ENCODE results near the gene LYPD1.

Gene LYPD1

DNA sequence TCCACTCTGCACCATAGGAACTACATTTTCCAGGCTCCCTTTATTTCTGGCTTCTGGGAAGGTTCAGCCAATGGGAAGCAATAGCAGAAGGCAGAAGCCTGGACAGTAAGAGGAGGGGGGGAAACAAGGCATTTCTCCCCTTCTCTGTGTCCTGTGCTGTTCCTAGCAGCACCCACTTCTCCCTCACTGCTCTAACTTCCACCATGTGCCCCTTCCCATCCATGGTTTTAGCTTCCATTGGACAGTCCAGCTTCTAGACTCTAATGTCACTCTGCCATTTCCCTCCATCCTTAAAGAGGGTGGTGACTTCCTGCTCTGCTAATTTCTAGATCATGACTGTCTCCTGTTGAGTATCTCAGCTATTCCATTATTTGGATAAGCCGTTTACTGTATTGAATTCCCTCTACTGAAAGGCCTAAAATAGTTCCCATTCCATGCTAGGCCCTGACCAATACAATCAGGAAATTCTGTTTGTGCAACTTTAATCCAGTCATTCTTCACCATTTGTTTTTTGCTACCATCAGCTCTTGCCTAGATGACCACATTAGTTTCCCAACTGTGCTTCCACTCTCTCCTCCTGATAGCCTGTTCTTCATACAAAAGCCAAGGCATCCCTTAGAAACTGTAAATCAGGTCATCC is 20.8 kb upstream of the LYPD1 start:
- no peak for TF ChIP-seq RAD21 (IDR thresholded peaks at IDR 0.05; ENCODE audit: low read depth)

DNA sequence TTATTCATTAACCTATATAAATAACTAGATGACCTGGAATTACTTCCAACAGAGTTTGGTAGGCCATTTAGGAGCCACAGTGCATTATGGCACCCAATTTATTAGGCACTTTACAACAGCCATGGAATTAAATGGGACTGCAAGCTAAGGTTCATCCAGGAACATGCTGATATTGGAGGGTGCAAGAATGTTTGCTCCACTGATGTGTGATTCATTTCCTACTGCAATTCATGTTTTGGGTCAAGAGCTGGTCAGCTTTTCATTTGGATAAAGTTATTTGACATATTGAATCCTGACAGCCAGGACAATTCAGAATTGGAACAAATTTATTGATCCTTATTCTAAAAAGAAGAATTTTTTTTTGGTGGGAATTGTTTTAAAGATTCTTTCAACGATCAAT is 11.8 kb upstream of the LYPD1 start:
- TF ChIP-seq, protein P1, sequence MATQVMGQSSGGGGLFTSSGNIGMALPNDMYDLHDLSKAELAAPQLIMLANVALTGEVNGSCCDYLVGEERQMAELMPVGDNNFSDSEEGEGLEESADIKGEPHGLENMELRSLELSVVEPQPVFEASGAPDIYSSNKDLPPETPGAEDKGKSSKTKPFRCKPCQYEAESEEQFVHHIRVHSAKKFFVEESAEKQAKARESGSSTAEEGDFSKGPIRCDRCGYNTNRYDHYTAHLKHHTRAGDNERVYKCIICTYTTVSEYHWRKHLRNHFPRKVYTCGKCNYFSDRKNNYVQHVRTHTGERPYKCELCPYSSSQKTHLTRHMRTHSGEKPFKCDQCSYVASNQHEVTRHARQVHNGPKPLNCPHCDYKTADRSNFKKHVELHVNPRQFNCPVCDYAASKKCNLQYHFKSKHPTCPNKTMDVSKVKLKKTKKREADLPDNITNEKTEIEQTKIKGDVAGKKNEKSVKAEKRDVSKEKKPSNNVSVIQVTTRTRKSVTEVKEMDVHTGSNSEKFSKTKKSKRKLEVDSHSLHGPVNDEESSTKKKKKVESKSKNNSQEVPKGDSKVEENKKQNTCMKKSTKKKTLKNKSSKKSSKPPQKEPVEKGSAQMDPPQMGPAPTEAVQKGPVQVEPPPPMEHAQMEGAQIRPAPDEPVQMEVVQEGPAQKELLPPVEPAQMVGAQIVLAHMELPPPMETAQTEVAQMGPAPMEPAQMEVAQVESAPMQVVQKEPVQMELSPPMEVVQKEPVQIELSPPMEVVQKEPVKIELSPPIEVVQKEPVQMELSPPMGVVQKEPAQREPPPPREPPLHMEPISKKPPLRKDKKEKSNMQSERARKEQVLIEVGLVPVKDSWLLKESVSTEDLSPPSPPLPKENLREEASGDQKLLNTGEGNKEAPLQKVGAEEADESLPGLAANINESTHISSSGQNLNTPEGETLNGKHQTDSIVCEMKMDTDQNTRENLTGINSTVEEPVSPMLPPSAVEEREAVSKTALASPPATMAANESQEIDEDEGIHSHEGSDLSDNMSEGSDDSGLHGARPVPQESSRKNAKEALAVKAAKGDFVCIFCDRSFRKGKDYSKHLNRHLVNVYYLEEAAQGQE (IDR thresholded peaks at IDR 0.05; ENCODE audit: low read depth), result no peak
- no peak for TF ChIP-seq YY1 (IDR thresholded peaks at IDR 0.05; ENCODE audit: low read depth)
- no peak for TF ChIP-seq FOXM1 (IDR thresholded peaks at IDR 0.05; ENCODE audit: borderline replicate concordance, low read depth)
- TF ChIP-seq CEBPB (IDR thresholded peaks at IDR 0.05), result no peak
- TF ChIP-seq RAD21 (IDR thresholded peaks at IDR 0.05; ENCODE audit: low read depth), result no peak
- TF ChIP-seq TAF1 (IDR thresholded peaks at IDR 0.05; ENCODE audit: low read depth), result no peak
- TF ChIP-seq TEAD4 (IDR thresholded peaks at IDR 0.05), result no peak
- no peak for TF ChIP-seq EP300 (IDR thresholded peaks at IDR 0.05; ENCODE audit: borderline replicate concordance)
- no peak for TF ChIP-seq NFIC (IDR thresholded peaks at IDR 0.05)
- no peak for TF ChIP-seq EGR1 (IDR thresholded peaks at IDR 0.05)

DNA sequence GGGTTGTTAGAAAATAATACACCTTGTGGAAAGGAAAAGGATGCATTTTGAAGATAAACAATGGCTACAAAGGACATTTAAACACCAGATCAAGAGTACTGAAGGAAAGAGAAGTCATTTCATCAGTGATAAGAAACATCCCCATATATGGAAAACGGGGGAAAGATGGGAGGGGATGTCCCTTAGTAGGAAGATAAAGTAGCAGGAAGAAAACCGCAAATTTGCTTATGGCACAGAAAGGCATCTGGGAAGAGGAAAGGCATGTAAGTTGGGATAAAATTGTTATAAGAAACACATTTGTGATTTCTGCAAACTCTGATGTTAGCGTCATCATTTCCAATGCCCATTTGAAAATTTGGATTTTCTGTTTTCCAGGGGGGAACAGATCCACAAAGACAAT is 10.5 kb upstream of the LYPD1 start:
- no peak for TF ChIP-seq TEAD4 (IDR thresholded peaks at IDR 0.05)
- no peak for TF ChIP-seq TCF12 (IDR thresholded peaks at IDR 0.05; ENCODE audit: low read depth)
- TF ChIP-seq, protein P2, sequence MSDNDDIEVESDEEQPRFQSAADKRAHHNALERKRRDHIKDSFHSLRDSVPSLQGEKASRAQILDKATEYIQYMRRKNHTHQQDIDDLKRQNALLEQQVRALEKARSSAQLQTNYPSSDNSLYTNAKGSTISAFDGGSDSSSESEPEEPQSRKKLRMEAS (IDR thresholded peaks at IDR 0.05), result no peak
- TF ChIP-seq, protein P1 (IDR thresholded peaks at IDR 0.05; ENCODE audit: low read depth), result no peak
- no peak for TF ChIP-seq TAF1 (IDR thresholded peaks at IDR 0.05; ENCODE audit: low read depth)
- no peak for TF ChIP-seq YY1 (IDR thresholded peaks at IDR 0.05; ENCODE audit: low read depth)

DNA sequence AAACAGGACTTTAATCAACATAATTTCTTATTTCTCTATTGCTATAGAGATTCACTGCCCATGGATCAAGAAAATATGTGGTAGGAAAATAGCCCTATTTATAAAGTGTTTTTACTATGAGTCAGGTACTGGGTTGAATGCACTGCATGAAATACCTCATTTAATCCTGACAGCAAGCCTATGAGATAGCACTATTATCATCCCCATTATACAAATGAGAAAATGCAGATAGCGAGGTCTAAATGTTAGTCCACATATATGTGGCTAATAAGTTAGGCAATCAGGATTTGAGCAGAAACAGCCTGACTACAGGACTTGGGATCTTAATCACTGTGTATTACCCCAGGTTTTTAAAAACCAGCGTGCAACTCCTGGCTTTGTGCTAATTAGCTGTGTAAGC is 8.5 kb upstream of the LYPD1 start:
- TF ChIP-seq CEBPB (IDR thresholded peaks at IDR 0.05) (no peak), TEAD4 (IDR thresholded peaks at IDR 0.05) (no peak), FOXM1 (IDR thresholded peaks at IDR 0.05; ENCODE audit: borderline replicate concordance, low read depth) (no peak), YY1 (IDR thresholded peaks at IDR 0.05; ENCODE audit: low read depth) (no peak), NFIC (IDR thresholded peaks at IDR 0.05) (no peak), CREB1 (IDR thresholded peaks at IDR 0.05; ENCODE audit: low read depth) (no peak), EP300 (IDR thresholded peaks at IDR 0.05; ENCODE audit: borderline replicate concordance) (no peak), EGR1 (IDR thresholded peaks at IDR 0.05) (no peak), TCF12 (IDR thresholded peaks at IDR 0.05; ENCODE audit: low read depth) (no peak), RAD21 (IDR thresholded peaks at IDR 0.05; ENCODE audit: low read depth) (no peak), ZBTB7A (IDR thresholded peaks at IDR 0.05; ENCODE audit: low read depth) (no peak), TAF1 (IDR thresholded peaks at IDR 0.05; ENCODE audit: low read depth) (no peak)
- TF ChIP-seq, protein P2 (IDR thresholded peaks at IDR 0.05), result no peak
- TF ChIP-seq, protein P3, sequence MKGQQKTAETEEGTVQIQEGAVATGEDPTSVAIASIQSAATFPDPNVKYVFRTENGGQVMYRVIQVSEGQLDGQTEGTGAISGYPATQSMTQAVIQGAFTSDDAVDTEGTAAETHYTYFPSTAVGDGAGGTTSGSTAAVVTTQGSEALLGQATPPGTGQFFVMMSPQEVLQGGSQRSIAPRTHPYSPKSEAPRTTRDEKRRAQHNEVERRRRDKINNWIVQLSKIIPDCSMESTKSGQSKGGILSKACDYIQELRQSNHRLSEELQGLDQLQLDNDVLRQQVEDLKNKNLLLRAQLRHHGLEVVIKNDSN (IDR thresholded peaks at IDR 0.05), result no peak
- TF ChIP-seq, protein P1 (IDR thresholded peaks at IDR 0.05; ENCODE audit: low read depth), result no peak

DNA sequence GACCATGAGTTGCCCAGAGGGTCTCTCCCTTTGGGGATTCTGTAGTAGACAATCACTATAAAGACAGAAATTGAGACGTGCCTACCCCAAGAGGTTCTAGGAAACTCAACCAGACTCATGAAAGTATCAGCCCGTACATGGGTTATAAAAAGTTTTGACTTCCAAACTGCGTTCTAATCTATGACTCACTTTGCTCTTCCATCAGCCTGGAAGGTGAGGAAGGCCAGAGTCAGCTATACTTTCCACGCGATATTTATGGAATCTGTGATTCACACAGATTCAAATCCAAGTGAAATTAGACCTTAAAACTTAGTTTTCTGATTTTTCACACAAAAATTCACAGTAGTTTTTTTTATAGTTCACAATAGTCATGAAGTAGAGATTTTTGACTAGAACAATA is 7.7 kb upstream of the LYPD1 start:
- TF ChIP-seq CREB1 (IDR thresholded peaks at IDR 0.05; ENCODE audit: low read depth) (no peak), CEBPB (IDR thresholded peaks at IDR 0.05) (no peak), EGR1 (IDR thresholded peaks at IDR 0.05) (no peak), TEAD4 (IDR thresholded peaks at IDR 0.05) (no peak), YY1 (IDR thresholded peaks at IDR 0.05; ENCODE audit: low read depth) (no peak), TAF1 (IDR thresholded peaks at IDR 0.05; ENCODE audit: low read depth) (no peak), FOXM1 (IDR thresholded peaks at IDR 0.05; ENCODE audit: borderline replicate concordance, low read depth) (no peak), RAD21 (IDR thresholded peaks at IDR 0.05; ENCODE audit: low read depth) (no peak), ZBTB7A (IDR thresholded peaks at IDR 0.05; ENCODE audit: low read depth) (no peak), NFIC (IDR thresholded peaks at IDR 0.05) (no peak)
- TF ChIP-seq, protein P3 (IDR thresholded peaks at IDR 0.05), result no peak
- TF ChIP-seq, protein P1 (IDR thresholded peaks at IDR 0.05; ENCODE audit: low read depth), result no peak
- TF ChIP-seq, protein P2 (IDR thresholded peaks at IDR 0.05), result no peak

Measured in Ishikawa (cell line).